Stimulated activated CD8-positive, alpha-beta memory T cell treated with anti-CD3 and anti-CD28 coated beads, Interleukin-12 subunit alpha, Interleukin-12 subunit beta, amount 100 ng/mL, for 24 hours (primary cell): ENCODE data around the gene TBX4.

Experiments
- DNase-seq: peaks from one replicate; pipeline ENCODE4 v3.0.0-alpha.2; 2020; ENCODE audit errors: extremely low read depth

Gene TBX4

DNA sequence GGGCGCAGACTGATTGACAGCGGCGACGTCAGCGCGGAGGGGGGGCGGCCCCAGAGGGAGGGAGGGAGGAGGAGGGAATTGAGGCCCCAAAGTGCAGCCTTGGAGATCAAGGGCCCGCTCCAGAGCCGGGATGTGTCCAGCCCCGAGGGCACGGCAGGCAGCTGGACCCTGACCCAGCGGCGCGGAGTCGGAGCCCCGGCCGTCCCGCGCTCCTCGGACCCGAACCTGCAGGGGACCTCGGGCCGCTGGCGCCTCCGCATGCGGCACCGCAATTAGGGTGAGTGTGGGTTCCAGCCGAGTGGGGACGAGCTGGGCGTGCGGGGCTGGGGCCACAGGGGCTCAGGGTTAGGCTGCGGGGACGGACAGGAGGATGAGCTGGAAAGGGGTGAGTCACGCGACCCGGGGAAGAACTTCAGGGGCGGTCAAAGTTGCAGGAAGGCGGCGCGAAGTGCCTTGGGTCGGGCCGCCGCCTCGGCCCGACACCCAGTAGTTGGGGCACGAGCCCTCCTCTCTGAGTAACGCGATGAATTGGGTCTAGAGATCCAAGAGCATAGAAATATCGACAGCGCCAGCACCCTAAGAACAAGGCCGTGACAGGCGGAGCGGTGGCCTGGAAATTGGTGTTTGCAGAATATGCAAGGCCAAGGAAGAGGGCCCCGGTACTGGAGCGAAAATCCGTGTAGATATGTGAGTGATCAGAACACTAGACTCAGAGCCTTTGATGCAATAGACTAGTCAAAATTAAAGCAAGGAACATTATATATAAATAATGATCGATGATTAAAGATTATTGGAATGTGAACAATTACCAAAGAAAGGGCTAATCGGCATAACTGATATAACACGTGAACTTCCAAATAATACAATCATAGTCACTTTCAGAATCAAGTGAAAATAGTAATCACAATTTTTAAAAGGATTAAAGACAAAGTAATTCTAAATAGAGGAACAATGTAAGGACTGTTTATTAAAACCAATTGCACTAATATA, at the start of gene TBX4:
TSS of gene TBX4 (plus strand) at position 122 of the 990 bp plus-strand sequence. CDS start 4,069 bp downstream, outside the sequence.
- DNase-seq = no peak

DNA sequence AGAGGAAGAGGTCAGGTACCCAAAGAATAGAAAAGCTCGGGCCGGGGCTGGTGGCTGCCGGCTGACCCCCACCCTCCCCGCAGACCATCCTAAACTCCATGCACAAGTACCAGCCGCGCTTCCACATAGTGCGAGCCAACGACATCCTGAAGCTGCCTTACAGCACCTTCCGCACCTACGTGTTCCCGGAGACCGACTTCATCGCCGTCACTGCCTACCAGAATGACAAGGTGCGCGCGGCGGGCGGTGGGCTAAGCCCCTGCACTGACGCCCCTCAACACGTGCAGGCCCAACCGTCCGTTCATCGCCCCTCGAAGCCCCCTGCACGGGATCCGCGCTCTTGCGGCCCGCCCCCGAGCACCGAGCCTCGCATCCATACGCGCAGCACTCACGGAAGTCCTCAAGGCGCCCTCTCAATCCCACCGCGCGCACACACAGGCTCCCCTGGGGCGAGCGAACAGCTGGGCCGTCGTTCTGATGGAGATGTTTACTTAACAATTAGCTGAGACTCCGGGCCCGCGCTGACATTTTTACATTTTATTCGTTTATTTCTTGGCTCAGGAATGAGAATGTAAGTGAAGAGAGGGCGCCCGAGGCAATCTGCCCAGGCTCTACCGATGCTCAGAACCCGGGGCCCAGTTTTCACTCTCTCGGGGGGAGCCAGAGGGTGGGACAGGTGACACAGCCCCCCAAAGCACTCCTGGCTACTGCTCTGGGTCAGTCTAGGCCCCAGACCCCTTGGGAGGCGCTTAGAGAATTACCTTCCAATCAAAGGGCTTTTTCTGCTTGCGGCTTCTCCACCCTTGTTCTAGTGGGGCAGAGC, 49.0 kb upstream of the TBX4 start:
- no peak for DNase-seq

DNA sequence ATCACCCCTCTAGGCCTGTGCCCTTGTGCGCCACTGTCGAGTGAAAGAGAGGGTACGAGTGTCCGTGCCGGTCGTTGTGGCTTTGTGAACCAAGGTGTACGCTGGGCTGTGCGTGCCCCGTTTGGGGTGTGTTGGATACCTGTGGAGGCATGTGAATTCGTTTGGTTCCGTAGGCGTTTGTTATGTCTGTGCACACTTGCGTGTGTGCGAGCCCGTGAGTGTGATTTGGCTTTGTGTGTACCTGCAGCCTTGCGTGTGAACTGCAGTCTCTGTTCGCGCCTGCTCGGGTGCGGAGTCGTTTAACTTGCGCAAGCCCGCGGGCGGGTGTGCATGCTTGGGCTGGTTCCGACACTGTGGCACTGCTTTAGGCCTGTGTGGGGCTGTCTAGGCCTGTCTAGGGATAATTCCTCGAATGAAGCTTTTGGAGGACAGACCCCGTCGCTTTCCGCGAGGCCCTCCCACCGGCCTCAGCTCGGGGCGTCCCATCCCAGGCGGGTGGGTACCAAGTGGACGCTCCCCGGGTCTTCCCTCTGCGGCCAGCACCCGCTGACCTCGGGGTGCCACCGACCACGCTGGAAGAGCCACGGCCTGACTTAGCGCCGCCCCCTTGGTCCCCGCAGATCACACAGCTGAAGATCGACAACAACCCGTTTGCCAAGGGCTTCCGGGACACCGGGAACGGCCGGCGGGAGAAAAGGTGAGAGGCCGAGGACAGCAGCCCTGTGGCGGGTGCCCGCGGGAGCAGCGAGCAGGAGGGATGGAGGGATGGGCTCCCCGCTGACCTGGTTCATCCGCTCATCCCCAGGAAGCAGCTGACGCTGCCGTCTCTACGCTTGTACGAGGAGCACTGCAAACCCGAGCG, 48.2 kb upstream of the TBX4 start:
- no peak for DNase-seq

DNA sequence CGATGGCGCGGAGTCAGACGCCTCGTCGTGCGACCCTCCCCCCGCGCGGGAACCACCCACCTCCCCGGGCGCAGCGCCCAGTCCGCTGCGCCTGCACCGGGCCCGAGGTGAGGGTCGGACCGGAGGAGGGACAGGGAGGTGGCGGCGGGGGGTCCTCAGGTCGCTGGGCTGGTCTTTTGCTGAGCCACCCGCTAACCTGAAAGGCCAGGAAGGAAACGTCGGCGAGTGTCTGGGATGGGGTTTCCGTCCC, 47.6 kb upstream of the TBX4 start:
- DNase-seq = no peak

DNA sequence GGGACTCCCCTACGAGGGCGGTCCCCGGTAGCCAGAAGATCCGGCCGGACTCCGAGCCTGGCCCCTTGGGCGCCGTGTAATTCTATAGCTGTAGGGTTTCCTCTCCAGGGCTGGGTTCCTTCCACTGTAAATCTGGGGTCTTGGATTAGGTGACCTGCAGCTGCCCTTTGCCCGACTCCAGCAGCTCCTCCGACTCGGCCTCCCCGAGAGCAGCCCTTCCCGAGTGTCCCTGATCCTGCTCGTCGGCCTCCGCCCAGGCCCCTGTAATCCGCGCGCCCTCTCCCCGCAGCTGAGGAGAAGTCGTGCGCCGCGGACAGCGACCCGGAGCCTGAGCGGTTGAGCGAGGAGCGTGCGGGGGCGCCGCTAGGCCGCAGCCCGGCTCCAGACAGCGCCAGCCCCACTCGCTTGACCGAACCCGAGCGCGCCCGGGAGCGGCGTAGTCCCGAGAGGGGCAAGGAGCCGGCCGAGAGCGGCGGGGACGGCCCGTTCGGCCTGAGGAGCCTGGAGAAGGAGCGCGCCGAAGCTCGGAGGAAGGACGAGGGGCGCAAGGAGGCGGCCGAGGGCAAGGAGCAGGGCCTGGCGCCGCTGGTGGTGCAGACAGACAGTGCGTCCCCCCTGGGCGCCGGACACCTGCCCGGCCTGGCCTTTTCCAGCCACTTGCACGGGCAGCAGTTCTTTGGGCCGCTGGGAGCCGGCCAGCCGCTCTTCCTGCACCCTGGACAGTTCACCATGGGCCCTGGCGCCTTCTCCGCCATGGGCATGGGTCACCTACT, 47.1 kb upstream of the TBX4 start:
- DNase-seq = no peak

DNA sequence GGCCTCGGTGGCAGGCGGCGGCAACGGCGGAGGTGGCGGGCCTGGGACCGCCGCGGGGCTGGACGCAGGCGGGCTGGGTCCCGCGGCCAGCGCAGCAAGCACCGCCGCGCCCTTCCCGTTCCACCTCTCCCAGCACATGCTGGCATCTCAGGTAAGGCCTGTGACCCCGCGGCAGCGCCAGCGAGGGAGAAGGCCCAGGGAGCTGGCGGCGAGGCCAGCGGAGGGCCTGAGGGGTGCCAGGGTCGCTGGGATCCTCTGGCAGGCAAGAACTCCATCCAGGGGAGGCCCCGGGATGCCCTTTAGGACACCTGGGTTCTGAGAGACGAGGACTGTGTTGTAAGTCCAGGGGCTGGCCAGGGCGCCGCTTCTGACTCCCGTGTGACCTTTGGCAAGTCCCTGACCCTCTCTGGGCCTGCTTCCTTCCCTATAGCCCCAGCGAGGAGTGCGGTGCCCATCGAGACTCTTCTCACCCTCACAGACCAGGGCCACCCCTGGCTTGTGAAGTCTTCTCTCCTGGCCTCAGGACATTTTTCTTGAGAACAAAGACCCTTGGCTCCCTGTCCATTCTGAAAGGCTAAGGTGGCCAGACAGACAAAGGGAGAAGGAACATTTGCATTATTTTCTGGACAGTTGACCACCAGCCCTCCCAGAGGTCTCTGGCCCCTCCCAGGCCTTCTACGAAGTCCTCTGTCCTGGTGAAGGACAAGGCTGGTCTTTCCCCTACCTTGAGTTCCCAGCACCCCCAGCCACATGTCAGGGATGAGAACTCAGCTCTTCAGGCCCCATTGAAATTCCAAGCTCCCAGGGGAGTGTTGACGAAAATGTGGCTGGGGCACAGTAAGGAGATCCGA, 46.3 kb upstream of the TBX4 start:
- DNase-seq = no peak

DNA sequence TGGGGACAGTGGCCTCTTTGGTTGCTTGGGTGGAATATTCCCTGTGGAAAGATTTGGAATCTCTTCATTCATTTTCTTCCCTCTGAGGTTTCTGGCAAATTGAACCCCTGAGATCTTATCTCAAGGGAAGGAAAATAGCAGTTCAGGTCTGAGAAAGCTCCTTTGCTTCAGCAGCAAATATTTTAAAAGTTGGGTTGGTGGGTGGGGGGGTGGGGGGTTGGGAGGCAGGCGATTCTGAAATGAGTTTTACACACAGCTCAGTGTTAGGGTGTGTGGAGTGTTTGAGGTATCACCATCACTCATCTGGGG, 45.7 kb upstream of the TBX4 start:
- no peak for DNase-seq

DNA sequence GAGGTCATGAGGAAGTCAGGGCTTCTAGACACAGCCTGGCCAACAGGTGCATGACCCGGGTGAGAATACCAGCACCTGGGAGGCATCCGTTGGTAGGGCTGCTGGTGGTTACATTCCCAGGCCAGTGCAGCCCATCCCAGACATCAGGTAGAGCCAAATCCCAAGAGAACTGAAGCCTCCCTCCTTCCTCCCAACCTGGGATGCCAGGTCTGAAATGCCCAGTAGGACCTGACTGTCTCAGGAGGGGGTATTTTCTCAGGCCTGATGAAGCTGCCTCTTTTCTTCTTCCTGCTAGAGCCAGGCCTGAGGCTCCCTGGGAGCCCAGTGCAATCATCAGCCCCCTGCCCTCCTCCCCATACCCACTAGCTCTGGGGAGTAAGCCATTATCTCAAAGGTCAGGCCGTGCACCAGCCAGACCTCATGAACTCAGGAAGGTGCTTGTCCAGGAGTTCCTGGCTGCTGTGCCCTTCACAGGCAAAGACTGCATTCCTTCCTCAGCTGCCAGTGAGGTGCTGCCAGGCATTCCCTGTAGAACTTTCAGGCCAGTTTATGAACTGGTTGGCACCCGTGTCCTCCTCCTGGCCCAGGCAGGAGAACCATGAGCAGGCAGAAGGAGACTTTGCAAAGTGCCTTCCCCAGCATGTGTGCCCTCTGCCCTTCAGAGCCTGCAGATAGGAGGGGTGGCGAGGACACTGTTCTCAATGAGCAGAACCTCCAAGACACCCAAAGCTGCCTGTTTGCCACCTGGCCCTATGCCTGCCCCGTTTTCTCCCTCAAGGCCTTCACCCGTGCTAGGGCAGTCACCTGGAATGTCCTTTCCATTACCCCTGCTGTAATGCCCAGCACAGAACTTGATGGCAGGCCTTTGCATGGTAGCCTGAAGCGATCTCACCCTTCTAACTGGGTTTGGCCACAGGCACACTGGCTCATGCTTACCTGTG, 45.0 kb upstream of the TBX4 start:
- DNase-seq = no peak

DNA sequence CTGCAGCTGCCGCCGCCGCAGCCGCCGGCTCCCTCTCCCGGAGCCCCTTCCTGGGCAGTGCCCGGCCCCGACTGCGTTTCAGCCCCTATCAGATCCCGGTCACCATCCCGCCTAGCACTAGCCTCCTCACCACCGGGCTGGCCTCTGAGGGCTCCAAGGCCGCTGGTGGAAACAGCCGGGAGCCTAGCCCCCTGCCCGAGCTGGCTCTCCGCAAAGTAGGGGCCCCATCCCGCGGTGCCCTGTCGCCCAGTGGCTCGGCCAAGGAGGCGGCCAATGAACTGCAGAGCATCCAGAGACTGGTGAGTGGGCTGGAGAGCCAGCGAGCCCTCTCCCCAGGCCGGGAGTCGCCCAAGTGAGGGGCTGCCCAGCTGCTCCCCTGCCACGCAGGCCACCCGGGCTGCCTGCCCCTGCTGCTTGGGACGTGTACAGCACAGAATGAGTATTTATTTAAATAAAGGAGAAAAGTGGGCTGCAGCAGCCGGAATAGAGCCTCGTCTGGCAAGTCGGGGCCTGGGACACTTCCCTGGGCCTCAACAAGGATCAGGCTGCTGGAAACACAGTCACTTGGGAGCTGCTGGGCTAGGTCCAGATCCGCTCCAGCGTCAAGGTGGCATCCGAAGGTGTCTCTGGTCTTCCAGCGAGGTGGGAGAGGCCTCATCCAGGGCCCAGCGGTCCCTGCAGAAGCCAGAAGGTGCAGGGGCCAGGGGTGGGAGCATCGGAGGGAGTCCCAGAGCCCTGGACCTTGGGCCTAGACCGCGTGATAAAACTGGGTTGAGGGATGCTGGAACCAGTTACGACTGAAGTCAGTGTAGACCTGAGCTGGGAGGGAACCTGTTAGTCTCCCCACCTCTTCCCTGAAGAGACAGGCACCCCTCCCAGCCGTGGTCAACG, 43.8 kb upstream of the TBX4 start:
- no peak for DNase-seq

DNA sequence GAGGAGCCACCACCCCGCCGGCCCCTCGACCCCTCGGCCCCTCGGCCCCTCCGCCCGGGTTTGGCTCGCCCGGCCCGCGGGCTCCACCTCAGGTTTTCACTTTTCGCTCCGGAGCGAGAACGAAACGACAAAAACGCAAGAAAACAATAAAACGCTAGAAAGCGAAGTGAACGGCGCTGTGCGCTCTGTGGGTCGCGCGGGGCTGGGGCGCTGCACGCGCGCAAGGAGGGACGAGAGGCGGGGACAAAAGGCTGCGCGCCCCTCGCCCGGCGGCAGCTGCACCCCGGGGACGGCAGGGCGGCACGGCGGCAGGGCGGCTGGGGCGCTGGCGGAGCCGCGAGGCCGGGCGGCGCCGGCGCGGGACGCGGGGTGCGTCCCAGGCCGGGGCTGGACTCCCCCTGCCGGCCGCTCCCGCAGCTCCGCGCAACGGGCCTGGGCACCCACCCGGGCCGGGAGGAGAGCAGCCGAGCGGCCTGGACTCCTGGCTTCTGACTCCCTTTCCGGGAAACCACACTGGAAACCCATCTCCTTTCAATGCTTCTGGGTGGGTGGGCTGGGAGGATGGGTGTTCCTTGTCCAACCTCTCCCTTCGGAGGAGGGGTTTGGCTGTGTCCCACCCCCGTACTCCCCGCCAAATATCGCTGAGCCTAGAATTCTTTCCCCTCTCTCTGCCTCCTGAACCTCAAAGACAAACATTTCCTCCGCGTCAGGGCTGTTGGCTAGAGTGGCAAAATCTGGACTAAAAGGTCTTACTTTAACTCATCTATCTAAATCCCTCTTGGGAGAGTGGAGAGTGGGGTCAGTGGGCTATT, 42.7 kb upstream of the TBX4 start:
- DNase-seq = no peak

DNA sequence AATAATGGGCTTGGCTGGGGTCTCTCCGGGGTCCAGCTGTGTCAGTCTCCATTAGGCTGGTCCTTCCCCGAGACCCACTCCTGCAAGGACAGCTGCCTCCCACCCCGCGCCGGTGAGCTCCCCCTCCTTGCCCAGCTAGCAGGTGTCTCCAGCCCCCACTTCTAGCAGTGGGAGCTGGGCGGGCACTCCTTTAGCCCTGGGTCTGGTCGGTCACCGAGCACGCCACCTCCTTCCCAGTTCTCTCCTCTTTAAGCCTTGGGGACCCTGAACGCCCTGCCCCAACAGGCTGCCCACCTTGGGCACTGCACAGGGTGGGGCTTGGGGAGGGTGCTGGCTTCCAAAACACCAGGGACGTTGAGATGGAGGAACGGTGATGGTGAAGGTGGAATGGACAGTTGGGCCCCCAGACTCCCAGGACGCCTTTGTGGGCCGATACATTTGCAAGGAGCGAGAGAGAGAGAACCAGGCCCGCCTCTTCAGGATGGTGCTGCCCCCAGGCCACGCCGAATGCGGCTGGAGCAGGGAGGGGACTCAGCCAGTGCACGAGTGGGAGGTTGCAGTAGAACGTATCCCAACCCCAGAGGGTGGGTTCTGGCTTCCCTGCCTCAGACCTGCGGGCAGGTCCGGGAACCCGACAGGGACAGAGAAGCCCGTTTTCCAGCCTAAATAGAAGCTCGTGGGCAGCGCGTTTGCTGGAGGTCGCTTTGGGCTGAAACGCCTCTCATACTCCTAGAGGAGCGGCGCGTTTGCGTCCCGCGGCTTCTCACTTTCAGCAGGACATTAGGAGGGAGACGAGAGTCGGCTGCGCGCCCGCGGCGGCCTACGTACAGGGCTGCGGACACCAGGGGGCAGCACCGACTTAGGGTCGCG, 41.8 kb upstream of the TBX4 start:
- no peak for DNase-seq

DNA sequence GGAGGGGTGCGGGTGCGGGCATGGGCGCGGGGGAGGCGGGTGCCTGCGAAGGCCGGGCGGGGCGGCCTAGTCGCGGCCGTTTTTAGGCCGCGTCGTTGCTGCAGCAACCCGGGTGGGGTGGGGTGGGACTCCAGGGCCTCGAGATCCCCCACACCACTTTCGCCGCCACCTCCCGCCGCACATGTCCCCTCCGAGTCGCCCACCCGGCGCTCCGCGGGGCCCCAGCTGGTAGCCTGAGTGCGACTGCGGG, 41.3 kb upstream of the TBX4 start:
- DNase-seq = no peak

DNA sequence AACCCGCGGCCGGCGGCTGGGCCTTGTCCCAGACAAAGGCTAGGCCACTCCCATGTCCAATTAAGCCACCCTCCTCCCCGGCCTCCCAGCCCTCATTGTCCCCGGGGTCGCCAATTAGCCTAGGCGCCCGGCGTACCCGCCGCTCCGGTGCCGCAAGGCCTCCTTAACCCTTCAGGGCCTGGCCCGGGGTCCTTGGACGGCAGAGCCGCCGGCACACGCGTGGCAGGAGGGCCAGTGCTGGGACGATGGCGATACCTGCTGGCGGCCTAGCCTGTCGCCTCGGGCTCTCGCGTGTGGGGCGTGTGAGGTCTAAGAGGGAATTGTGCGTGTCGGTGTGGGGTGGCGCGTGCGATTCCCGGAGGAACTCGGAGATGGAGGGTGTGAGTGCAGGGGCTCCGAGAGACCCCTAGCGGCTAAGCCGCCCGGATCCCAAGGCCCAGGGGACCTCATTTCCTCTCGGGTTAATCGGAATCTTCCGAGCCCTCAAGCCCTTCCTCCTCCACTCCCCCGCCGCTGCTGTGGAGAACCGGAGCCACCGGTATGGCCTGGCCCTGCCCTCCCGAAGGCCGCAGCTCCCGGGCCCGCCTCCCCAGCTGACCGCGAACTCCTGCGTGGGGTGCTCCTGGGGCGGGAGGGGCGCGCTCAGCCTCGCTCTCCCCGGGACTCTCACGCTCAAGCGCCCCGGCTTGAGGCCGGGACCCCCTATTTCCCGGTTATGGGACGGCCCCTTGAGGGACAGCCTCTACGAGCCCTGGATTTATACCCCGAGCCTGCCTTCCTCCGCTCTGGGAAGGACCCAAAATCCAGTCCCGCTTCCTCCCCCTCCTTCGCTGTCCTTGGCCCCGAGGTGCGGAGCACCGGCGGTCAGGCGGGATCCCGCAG, 40.7 kb upstream of the TBX4 start:
- DNase-seq = no peak

DNA sequence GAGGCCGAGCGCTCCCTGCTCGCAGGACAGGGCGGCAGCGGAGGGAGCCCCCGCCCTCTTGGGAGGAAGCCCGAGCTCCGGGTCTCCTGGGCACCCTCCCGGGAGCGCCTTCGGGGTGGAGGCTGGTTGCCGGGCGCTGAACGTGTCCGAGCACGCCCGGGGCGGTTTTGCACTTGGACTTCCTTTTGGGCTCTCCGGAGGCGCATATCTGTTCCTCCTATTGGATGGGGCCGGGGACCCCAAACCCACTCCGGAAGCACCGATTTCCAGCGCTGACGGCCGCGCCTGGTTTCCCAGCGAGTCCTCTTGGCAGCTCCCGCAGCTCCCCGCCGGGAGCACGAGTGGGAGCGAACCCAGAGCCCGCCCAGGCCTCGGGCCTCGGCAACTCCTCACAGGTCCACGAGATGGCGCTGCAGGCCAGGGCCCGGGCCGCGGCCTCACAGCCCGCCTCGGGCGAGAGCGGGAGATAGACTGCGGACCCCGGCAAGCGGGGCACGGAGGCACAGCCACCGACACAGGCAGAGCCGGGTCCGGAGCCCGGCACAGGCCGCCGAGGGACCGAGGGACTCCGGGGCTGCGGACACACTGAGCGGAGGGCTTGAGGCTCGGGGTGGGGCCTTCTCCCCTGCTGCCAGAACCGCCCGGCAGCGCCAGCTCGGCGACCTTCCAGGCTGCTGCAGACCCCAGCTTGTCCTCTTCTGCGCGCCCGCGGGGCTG, 39.9 kb upstream of the TBX4 start:
- no peak for DNase-seq
